ENCODE data around the gene HMGN4. TPM values are rescaled to one million over a fixed set of nuclear protein-coding genes. Genes with fewer than 3 reads are reported as not detected.
A peak's percentile ranks its signal among the peaks of the same experiment; 100 is the strongest.

HMGN4 gene
- polyA plus RNA-seq, 1 donor: 95.4 TPM

GRCh38 chr6:26550250-26550993 lies 12.3 kb downstream of the HMGN4 start:
- DNase-seq: no peak

- DNase-seq: no peak
These were observed 14.0 kb downstream of the HMGN4 start for GRCh38 chr6:26552205-26552604.

GRCh38 chr6:26552640-26553188 lies 14.5 kb downstream of the HMGN4 start:
- DNase-seq: no peak

- peak; percentile 79 for DNase-seq
These were observed 15.1 kb downstream of the HMGN4 start for GRCh38 chr6:26553264-26553634.

GRCh38 chr6:26553635-26554446 lies 15.7 kb downstream of the HMGN4 start:
- peak; percentile 85 for DNase-seq

- DNase-seq: no peak
These were observed 16.2 kb downstream of the HMGN4 start for GRCh38 chr6:26554447-26554696.

GRCh38 chr6:26554697-26555504 lies 16.7 kb downstream of the HMGN4 start:
- no peak for DNase-seq

GRCh38 chr6:26555505-26556262 lies 17.5 kb downstream of the HMGN4 start:
- no peak for DNase-seq

GRCh38 chr6:26556263-26557070 lies 18.3 kb downstream of the HMGN4 start:
- DNase-seq: no peak

GRCh38 chr6:26561533-26562466 lies 23.6 kb downstream of the HMGN4 start:
- DNase-seq: no peak

GRCh38 chr6:26563488-26563887 lies 25.3 kb downstream of the HMGN4 start:
- DNase-seq: no peak

- peak; percentile 98 for DNase-seq
These were observed 30.7 kb downstream of the HMGN4 start for GRCh38 chr6:26568601-26569432.

- no peak for DNase-seq
These were observed 31.2 kb downstream of the HMGN4 start for GRCh38 chr6:26569433-26569764.

- DNase-seq: no peak
These were observed 32.1 kb downstream of the HMGN4 start for GRCh38 chr6:26570027-26570809.

- no peak for DNase-seq
These were observed 33.6 kb downstream of the HMGN4 start for GRCh38 chr6:26571592-26572296.

GRCh38 chr6:26575494-26575939 lies 37.4 kb downstream of the HMGN4 start:
- DNase-seq: no peak

- no peak for DNase-seq
These were observed 38.3 kb downstream of the HMGN4 start for GRCh38 chr6:26576407-26576843.

Measured in left kidney (tissue), 2 donors.